IPS DF 4.7 (cell line): ENCODE results near the gene SNRPB.

Source experiments
- DNase-seq: peaks from one replicate; pipeline ENCODE4 v3.0.0-alpha.2; 2013; ENCODE audit warnings: low spot score; ENCODE audit errors: extremely low read depth

The SNRPB gene

DNA sequence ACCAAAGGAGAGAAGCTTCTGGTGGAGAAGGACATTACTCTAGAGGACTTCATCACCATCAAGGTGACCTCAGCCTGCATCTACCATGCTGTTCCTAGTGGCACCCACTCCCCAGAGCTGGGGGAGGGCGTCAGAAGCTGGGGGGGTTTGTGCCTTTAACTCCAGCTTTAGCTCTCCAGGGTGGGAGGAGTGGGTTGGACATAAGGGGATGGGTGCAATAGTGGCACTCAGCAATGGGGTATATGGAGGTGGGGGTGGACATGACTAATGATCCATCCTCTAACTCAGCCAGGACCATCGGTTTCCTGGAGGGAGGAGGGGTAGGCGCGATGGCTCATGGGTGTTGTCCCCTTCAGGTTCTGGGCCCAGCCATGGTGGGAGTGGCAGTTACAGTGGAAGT lies 40.1 kb downstream of the SNRPB start:
- no peak for DNase-seq

DNA sequence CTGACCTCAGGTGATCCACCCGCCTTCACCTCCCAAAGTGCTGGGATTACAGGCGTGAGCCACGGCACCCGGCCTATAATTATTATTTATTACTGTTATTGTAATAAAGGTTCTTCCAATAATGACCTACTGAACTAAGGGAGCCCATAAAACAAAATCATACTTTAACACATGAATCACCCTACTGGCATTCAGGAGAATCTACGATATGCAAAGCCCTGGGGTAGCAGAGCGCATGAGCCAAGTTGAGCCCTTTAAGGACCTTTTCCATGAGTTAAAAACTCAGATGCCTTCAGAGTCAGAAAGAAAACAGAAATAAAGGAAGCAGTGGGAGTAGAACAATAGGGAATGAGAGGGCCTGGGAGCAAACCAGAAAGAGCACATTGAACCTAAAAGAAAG lies 41.5 kb downstream of the SNRPB start:
- DNase-seq, result no peak

DNA sequence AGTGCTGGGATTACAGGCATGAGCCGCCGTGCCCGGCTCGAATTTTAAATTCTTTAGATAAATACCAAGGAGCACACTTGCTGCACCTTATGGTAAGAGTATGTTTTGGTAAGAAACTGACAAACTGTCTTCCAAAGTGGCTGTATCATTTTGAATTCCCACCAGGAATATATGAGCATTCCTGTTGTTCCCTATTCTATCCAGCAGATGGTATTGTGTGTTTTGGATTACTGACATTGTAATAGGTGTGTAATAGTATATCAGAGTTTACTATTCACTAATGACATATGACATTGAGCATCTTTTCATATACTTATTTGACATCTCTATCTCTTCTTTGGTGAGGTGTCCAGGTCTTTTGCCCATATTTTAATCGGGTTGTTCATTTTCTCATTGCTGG lies 49.3 kb downstream of the SNRPB start:
- no peak for DNase-seq

DNA sequence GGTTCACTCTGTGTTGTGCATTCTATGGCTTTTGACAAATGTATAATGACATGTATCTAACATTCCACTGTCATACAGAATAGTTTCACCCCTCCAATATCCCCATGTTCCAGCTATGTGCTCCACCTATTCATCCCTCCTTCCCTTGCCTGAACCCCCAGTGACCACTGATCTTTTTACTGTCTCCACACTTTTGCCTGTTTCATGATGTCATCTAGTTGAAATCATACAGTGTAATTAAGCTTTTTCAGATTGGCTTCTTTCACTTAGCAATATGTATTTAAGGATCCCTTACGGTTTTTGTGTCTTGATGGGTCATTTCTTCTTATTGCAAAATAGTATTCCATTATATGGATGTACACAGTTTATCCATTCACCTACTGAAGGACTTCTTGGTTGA lies 50.1 kb downstream of the SNRPB start:
- no peak for DNase-seq

DNA sequence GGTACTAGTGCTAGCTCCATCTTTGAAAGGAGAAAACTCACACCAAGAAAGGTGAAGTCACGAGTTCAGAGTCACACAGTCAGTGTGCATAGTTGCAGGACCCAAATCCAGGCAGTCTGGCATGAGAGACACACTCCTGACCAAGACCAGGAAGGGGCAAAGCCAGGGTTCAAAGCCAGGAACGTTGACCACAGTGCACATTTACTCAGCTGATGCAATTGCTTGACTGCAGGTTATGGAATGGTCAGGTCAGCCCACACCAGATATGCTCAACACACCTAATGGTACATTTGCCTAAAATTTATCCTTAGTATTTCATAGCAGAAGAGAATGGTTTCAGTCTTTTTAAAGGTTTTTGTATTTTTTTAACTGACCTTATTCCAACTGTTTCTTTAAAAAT lies 52.2 kb downstream of the SNRPB start:
- no peak for DNase-seq

DNA sequence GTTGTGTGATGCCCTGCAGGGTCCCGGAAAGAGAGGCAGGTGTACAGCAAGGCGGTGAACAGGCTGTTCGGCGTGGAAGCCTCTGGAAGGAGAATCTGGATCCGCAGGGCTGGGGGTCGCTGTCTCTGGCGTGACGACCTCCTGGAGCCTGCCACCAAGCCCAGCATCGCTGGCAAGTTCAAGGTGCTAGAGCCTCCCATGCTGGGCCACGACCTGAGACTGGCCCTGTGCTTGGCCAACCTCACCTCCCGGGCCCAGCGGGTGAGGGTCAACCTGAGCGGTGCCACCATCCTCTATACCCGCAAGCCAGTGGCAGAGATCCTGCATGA lies 53.4 kb downstream of the SNRPB start:
- DNase-seq, result no peak

DNA sequence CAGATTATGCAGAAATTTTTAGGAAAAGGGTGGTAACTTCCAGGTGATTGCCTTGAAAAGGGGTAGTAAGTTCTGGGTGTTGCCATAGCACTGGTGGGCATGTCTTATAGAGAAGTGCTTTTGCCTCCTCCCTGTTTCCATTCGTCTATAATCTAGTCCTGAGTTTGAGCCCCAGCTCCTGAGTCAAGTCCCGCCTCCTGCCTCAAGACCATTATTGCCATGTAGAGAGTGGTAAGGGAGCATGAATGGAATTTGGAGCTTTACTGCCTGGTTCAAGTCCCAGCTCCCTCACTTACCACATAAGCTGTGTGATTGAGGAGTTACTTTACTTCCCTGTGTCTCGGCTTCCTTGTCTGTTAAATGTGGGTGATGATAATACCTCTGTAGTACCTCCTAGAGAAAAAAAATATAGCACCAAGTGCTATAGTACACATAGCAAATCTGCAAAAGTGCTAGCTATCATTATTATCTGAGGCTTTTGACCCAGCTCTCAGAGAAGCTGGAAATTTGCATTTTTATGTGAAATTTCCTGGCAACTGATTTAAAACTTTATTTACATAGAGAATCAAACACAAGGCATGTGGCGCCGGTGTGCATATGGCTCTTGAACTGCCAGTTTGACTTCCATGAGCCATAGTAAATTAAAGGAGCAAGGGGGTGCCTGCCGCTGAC lies 53.9 kb downstream of the SNRPB start:
- DNase-seq, result no peak
